Measurements from ENCODE around the gene FRRS1. TPM values are rescaled to one million over a fixed set of nuclear protein-coding genes. Genes with fewer than 3 reads are reported as not detected.

Gene FRRS1
- total and polyA plus RNA-seq, 2 of the 4 experiments (the other 2 are of a cell fraction), result 3.8 to 23.5 TPM

DNA sequence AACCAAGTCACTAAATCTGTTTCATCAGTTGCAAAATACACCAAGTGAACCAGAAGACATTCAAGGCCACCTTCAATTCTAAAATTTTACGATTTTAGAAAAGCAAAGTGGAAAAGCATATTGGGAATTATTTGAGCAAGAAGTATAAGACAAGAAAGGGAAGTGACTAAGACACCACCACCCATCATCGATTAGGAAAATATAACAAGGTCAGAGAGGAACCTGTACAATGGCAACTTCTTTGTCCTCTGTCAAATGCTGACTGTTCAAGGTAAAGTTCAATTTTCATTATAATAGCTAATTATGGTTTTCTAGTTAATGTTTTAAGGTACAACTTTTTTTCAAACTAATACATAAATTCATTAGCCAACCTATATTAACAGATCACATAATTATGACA lies 10.8 kb downstream of the FRRS1 start:
- Histone ChIP-seq H3K27ac (ENCODE audit: insufficient read depth, low read length) (no peak overlapping the region), H2AK5ac (ENCODE audit: low read depth, low read length) (no peak overlapping the region), H2BK5ac (ENCODE audit: low read depth, low read length, poor library complexity, severe bottlenecking) (no peak overlapping the region), H4K20me1 (ENCODE audit: insufficient read depth, low read length) (no peaks in the 10 kb centered on the region), H3K9me3 (ENCODE audit: control insufficient read depth, insufficient read depth, low read length) (no peaks in the 10 kb centered on the region), H2BK20ac (ENCODE audit: low read depth, low read length) (no peak overlapping the region), H3K18ac (ENCODE audit: low read depth, low read length) (no peak overlapping the region), H3K14ac (replicated peaks; ENCODE audit: low read depth, low read length) (no peak overlapping the region), H3K4me2 (ENCODE audit: low read depth, low read length) (no peak overlapping the region), H3K9me1 (ENCODE audit: insufficient read depth, low read length) (no peaks in the 10 kb centered on the region), H3K4ac (ENCODE audit: low read depth, low read length) (no peak overlapping the region), H3K9ac (ENCODE audit: low read depth, low read length) (no peak overlapping the region), H2AFZ (replicated peaks; ENCODE audit: low read length, poor library complexity) (no peak overlapping the region), H3K27me3 (ENCODE audit: control insufficient read depth, insufficient read depth, low read length) (no peaks in the 10 kb centered on the region), H3K4me1 (ENCODE audit: control insufficient read depth, insufficient read depth, low read length) (no peaks in the 10 kb centered on the region), H2AK9ac (replicated peaks; ENCODE audit: low read depth, low read length, poor library complexity) (no peak overlapping the region), H3K56ac (ENCODE audit: extremely low read depth, insufficient read depth, low read length) (no peak overlapping the region), H3K79me1 (ENCODE audit: low read depth in 1 of 2, low read length in 2 of 2) (no peaks in the 10 kb centered on the region), H4K8ac (ENCODE audit: low read depth in 2 of 2, low read length in 2 of 2) (no peak overlapping the region), H3K4me3 (ENCODE audit: insufficient read depth, low read depth, low read length) (no peak overlapping the region), H2BK120ac (ENCODE audit: low read depth, low read length) (no peak overlapping the region), H4K91ac (ENCODE audit: insufficient read depth, low read depth, low read length) (no peak overlapping the region), H4K5ac (ENCODE audit: low read depth, low read length) (no peak overlapping the region), H3K23ac (ENCODE audit: low read depth, low read length) (no peak overlapping the region), H3K36me3 (ENCODE audit: control insufficient read depth, insufficient read depth, low read length) (no peaks in the 10 kb centered on the region), H2BK15ac (ENCODE audit: low read depth, low read length) (no peak overlapping the region)
- POLR2A ChIA-PET (ENCODE audit: unreplicated experiment), result no interaction called here
- DNase-seq (no peak), ATAC-seq (ENCODE audit: low read depth) (no peak)
- CTCF ChIA-PET, result interaction anchor here (0.6 kb wide), 1 partner anchor 14 kb away, joined by 3 read pairs; no protein-coding TSS in a partner anchor
- TF ChIP-seq, protein P1, sequence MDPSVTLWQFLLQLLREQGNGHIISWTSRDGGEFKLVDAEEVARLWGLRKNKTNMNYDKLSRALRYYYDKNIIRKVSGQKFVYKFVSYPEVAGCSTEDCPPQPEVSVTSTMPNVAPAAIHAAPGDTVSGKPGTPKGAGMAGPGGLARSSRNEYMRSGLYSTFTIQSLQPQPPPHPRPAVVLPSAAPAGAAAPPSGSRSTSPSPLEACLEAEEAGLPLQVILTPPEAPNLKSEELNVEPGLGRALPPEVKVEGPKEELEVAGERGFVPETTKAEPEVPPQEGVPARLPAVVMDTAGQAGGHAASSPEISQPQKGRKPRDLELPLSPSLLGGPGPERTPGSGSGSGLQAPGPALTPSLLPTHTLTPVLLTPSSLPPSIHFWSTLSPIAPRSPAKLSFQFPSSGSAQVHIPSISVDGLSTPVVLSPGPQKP (IDR thresholded peaks at IDR 0.05; ENCODE audit: borderline replicate concordance, low read depth, low read length), result no peak
- TF ChIP-seq MAZ (IDR thresholded peaks at IDR 0.05; ENCODE audit: borderline replicate concordance, low read depth, low read length) (no peak), RFX5 (IDR thresholded peaks at IDR 0.05; ENCODE audit: low read depth, low read length) (no peak), MAFK (IDR thresholded peaks at IDR 0.05; ENCODE audit: low read depth, low read length) (no peak), CTCF (conservative IDR thresholded peaks at IDR 0.05; ENCODE audit: low read depth, low read length) (no peak), RCOR1 (IDR thresholded peaks at IDR 0.05; ENCODE audit: insufficient replicate concordance, low read length) (no peak), CEBPB (IDR thresholded peaks at IDR 0.05; ENCODE audit: low read depth, low read length) (no peak), NFE2L2 (IDR thresholded peaks at IDR 0.05; ENCODE audit: low read depth, low read length) (no peak), CHD1 (IDR thresholded peaks at IDR 0.05; ENCODE audit: low read depth, low read length) (no peak), SMC3 (IDR thresholded peaks at IDR 0.05; ENCODE audit: low read depth, low read length) (no peak), MXI1 (IDR thresholded peaks at IDR 0.05; ENCODE audit: borderline replicate concordance, low read depth, low read length) (no peak), BHLHE40 (IDR thresholded peaks at IDR 0.05; ENCODE audit: low read depth, low read length) (no peak), RAD21 (IDR thresholded peaks at IDR 0.05; ENCODE audit: low read length) (no peak), POLR2A (IDR thresholded peaks at IDR 0.05; ENCODE audit: low read depth, low read length) (no peak)
- TF ChIP-seq, protein P2, sequence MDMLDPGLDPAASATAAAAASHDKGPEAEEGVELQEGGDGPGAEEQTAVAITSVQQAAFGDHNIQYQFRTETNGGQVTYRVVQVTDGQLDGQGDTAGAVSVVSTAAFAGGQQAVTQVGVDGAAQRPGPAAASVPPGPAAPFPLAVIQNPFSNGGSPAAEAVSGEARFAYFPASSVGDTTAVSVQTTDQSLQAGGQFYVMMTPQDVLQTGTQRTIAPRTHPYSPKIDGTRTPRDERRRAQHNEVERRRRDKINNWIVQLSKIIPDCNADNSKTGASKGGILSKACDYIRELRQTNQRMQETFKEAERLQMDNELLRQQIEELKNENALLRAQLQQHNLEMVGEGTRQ (IDR thresholded peaks at IDR 0.05; ENCODE audit: low read depth, low read length), result no peak
- BruUV-seq (replicated peaks), result no TSS peak
- dilution Hi-C loops (cut with HindIII; ENCODE audit: low sequenced_read_pairs, unreplicated experiment) (no loop called here), intact Hi-C loops (cut with micrococcal nuclease) (no loop called here), in situ Hi-C loops (cut with MboI; ENCODE audit: low sequenced_read_pairs) (no loop called here)
- no CpG with 5 or more reads among the region's 2 CpGs for WGBS, 2 experiments (ENCODE audit: extremely low coverage in 2 of 2, insufficient read length in 1 of 2)

All from IMR-90 (cell line).